GM18508 (cell line): Measurements from ENCODE around the gene ADORA2B.
"Not testable (repeated sequence)": the region's sequence is repeated elsewhere in the genome, so short reads cannot be mapped to it uniquely, and the experiment has no call there.

ENCODE experiments used
- ATAC-seq: cut with Tn5 transposase; IDR thresholded peaks from one replicate; pipeline ENCODE4 v1.9.1; 2021; ENCODE audit warnings: moderate number of reproducible peaks; ENCODE audit not compliant: insufficient read depth, unreplicated experiment

The ADORA2B gene

GRCh38 chr17:15977894-15978293 lies 33.0 kb downstream of the ADORA2B start:
- ATAC-seq, result no peak

GRCh38 chr17:15978606-15979005 lies 33.7 kb downstream of the ADORA2B start:
- no peak for ATAC-seq

- not testable (repeated sequence) for ATAC-seq
Measured at GRCh38 chr17:15979013-15979412, 34.1 kb downstream of the ADORA2B start.

- peak; percentile 65 for ATAC-seq
Measured at GRCh38 chr17:15981208-15981607, 36.3 kb downstream of the ADORA2B start.

- ATAC-seq, result no peak
Measured at GRCh38 chr17:15981646-15982580, 37.0 kb downstream of the ADORA2B start.

- ATAC-seq, result no peak
Measured at GRCh38 chr17:15996322-15996721, 51.4 kb downstream of the ADORA2B start.

- ATAC-seq, result no peak
Measured at GRCh38 chr17:15998031-15998562, 53.2 kb downstream of the ADORA2B start.

GRCh38 chr17:15999141-15999973 lies 54.4 kb downstream of the ADORA2B start, which contains the start of the genes TTC19 and ZSWIM7:
TSS of gene TTC19 (plus strand) at chr17:15999824. CDS start at chr17:15999849, 25 bp downstream.
TSS of gene ZSWIM7 (minus strand) at chr17:15999704. CDS start at chr17:15999594, 110 bp downstream.
- ATAC-seq, result peak; percentile 80

- ATAC-seq, result peak; percentile 7
Measured at GRCh38 chr17:15999974-16000827, 55.3 kb downstream of the ADORA2B start.

- ATAC-seq, result no peak
Measured at GRCh38 chr17:16001226-16001897, 56.4 kb downstream of the ADORA2B start.

GRCh38 chr17:16002708-16003260 lies 57.9 kb downstream of the ADORA2B start:
- no peak for ATAC-seq

- no peak for ATAC-seq
Measured at GRCh38 chr17:16003841-16004240, 58.9 kb downstream of the ADORA2B start.

- ATAC-seq, result no peak
Measured at GRCh38 chr17:16005636-16006035, 60.7 kb downstream of the ADORA2B start.

GRCh38 chr17:16007439-16007838 lies 62.5 kb downstream of the ADORA2B start:
- no peak for ATAC-seq

GRCh38 chr17:16013943-16014407 lies 69.0 kb downstream of the ADORA2B start:
- ATAC-seq, result no peak

GRCh38 chr17:16019347-16019746 lies 74.4 kb downstream of the ADORA2B start:
- ATAC-seq, result no peak

- no peak for ATAC-seq
Measured at GRCh38 chr17:16023881-16024280, 79.0 kb downstream of the ADORA2B start.

GRCh38 chr17:16025202-16025601 lies 80.3 kb downstream of the ADORA2B start:
- no peak for ATAC-seq
